Left colon (tissue), 2 donors: ENCODE results near the gene CA4. TPM values are rescaled to one million over a fixed set of nuclear protein-coding genes. Genes with fewer than 3 reads are reported as not detected.

Experiments used
- ATAC-seq: fragments of 200-7000 bp; cut with Tn5 transposase; one replicate; pipeline ENCODE4 v1.9.1; 2020; ENCODE audit warnings: mild to moderate bottlenecking, moderate library complexity
- DNase-seq, 2 donors: peaks; one replicate each; pipeline ENCODE4 v3.0.0-alpha.2; 2020
- intact Hi-C, 2 donors: fragments of 100-400 bp; cut with DNase I in 1 of 2; cut with micrococcal nuclease in 1 of 2; formaldehyde crosslinking; loops; one replicate each; pipeline versions ENCODE4 v1.11.2 to v1.14.0; 2022; cut with DNase I, micrococcal nuclease
- total RNA-seq, 2 donors: library from RNA; stranded (reverse); fragmentation: NEBNext Ultra II Directional; extraction: Animal tissue kit (Norgen Biotek cat#: 25700); gene quantifications; one replicate each; pipeline ENCODE4 v1.2.1, GENCODE V29; 2021
- donor health status: DM: no; HTN: no; CAD: no.
- donor health status: DM: yes; HTN: yes; CAD: no.

CA4 gene
- total RNA-seq, 2 donors from 2014 or later: 394 to 509 TPM

GRCh38 chr17:60127068-60128064, 22.4 kb upstream of the CA4 start:
- ATAC-seq: no peak
- DNase-seq: no peak

DNA sequence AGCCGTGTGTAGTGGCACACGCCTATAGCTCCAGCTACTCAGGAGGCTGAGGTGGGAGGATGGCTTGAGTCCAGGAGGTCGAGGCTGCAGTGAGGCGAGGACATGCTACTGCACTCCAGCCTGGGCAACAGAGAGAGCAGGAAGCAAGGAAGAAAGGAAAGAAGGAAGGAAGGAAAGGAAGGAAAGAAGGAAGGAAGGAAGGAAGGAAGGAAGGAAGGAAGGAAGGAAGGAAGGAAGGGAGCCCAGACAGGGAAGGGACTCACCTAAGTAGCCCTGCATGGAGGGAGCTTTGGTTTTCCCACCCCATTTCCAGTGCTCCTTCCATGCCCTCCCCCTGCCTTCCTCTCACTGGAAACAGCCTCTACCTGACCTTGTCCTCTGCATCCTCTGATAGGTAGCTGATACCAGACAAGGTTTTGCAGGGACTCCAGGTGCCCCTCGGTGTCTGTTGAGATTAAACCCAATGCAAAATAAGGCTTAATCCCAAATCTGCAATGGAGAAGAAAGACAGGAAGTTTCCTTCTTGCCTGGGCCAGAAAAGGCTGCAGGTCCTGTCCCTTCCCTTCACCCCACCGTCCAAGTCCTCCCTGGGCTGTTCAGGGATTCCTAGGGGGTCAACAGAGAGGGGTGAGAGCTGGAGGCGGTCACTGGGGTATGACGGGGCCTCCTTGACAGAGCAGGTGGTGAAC, 21.5 kb upstream of the CA4 start:
- intact Hi-C loops: no loop called here
- ATAC-seq (no peak), DNase-seq (no peak)

More at GRCh38 chr17:60127068-60128064, 22.4 kb upstream of the CA4 start:
- intact Hi-C loops: no loop called here

DNA sequence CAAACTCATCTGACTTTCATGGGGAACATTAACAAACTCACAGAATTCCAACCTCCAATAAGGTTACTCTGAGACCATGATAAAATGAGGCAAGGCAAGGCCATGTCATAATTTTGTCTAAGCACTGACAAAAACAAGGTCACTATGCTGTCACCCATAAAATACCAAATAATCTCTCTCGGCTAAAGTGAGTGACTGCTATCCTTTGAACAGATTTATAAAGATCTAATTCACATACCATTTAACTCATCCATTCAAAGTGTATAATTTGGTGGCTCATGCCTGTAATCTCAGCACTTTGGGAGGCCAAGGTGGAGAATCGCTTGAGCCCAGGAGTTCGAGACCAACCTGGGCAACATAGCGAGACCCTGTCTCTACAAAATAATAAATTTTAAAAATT, 20.6 kb upstream of the CA4 start:
- DNase-seq: no peak
- intact Hi-C loops: no loop called here
- no peak for ATAC-seq

GRCh38 chr17:60130466-60130865, 19.3 kb upstream of the CA4 start:
- no peak for DNase-seq
- ATAC-seq: no peak
- intact Hi-C loops: no loop called here

DNA sequence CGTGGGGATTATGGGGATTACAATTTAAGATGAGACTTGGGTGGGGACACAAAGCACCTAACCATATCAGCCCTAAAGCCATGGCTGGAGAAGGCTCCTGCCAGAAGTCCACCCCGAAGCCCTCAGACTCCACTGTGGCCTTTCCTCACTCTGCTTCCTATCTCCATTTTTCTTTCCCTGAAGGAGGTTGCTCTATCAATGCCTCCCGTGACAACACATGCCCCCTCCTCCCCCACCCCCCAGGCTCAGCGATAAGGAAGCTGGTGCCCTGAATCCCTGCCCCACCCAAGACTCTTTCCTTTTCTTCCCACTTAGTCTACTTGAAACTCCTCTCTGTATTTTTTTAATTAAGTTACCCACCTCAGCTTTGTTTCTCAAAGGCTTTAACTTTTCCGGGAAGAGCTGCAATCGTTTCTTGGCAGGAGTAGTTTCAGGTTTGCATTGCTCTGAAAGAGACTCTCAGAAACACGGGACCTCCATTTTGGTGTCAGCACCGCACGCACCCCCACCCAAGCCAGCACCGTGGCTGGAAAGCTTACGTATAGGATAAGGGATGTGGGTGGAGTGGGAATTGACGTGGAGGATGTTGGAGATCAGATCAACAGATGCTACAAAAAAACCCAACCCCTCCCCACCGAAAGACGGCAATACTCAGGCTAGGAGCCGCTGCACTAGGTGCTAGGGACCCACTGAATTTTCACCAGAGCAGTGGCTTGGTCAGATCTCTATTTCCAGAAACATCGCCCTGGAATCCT, 15.2 kb upstream of the CA4 start:
- DNase-seq: no peak
- intact Hi-C loops: no loop called here
- ATAC-seq: peak; percentile 35

GRCh38 chr17:60135151-60135950, 14.4 kb upstream of the CA4 start:
- intact Hi-C loops: no loop called here
- DNase-seq: peak; percentile 89
- peak; percentile 94 for ATAC-seq

DNA sequence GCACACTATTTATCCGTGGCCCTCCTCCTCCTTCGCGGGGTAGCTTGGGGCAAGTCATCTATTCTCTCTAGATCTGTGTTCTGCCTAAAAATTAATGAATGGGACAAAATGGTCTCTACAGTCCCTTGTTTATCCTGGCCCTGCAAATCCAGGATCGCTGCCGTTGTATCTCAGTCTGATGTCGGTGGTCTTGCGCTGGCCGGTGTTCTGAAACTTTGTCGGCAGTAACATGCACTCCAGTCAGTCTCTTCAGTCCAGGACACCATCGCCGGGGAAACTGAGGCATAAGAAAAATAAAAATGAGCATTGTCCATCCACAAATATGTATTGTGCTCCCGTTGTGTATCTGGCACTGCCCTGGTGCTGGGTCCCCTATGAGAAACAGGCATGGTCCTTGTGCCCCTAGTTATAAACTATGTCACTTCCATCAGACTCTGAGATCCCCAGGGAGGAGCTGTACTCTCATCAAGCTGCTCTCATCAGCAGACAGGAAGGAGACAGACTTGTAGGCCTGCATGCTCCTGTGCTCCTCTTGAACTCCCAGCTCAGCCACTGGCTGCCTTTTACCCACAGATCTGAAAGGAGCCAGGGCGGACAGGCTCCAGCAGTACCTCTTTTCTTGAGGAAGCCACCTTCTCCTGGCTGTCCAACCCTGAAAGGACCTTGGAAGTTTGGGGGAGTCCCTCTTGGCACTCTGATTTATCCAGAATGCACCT, 13.7 kb upstream of the CA4 start:
- DNase-seq: no peak
- ATAC-seq: no peak
- intact Hi-C loops: no loop called here

GRCh38 chr17:60137731-60138130, 12.0 kb upstream of the CA4 start:
- DNase-seq (no peak), ATAC-seq (no peak)
- intact Hi-C loops: no loop called here

DNA sequence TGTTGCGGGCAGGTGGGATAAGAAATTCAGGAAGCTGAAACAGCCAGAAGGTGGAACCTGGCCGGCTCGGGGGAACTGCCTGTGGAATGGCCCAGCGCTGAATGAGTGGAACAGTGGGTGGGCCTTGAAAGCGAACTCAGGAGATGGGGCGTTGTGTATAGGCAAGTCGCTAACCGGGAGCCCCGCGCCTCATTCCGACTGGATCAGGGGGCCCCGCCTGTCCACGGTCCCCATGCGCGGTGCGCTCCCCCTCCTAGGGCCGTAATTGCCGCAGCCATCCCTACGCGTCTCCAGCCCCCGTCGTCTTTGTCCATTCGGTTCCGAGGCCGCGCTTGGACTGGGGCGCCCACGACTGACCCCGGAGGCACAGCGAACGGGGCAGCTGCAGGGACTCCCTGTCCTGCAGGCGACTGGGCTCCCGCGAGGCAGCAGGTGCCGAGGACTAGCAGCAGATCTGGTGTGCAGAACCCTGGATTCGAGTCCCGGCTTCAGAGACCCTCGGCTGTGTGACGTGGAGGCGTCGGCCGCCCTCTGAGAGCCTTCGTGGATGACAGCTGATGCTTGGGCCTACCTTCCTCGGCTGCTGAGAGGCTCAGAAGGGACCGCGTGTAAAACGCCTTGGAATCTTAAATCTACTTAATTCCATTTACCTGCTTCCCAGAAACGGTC, 10.9 kb upstream of the CA4 start:
- DNase-seq: no peak
- intact Hi-C loops: no loop called here
- ATAC-seq: no peak

DNA sequence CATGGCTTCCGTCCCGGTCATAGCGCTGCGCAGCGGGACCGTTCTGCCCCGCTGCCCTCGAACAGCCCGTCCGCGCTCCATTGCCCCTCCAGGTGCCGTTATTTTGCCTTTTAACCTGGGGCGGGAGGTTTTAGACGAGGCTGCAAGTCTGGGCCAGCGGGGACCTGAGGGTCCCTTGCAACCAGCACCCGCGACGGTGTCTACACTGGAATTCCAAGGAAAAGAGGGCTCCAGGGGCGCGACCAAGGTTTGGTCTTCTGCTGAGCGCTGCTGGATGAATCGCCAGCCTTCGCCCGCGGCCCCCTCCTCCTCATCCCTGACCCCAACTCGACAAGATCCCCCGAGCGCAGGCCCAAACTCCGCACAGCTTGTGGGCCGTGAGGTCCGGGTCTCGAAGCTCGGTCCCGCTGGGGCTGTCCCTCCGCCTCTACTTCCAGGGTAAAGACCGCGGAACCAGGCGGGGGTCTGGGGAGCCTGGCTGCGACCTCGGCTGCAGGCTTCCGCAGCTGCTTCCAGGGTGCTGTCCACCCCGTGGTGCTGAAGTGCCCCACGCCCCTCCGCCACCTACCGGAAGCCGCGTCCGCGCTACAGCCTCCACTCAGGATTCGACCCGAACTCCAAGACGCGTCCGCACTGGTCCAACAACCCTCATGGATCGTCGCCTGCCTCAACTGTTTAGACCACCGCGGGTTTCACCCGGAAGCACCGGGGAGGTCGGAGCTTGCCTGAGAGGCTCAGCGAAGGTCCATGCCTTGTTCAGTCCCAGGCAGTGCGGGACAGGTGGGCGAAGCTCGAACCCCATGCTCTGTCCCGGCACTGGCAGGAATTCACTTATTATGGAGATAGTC, 10.1 kb upstream of the CA4 start:
- ATAC-seq (peak; percentile 38), DNase-seq (peak; percentile 58 to 81)
- intact Hi-C loops: no loop called here

- ATAC-seq: no peak
- no peak for DNase-seq
- intact Hi-C loops: no loop called here
These were observed 8.4 kb upstream of the CA4 start for GRCh38 chr17:60141111-60142018.

GRCh38 chr17:60142872-60143499, 6.8 kb upstream of the CA4 start:
- DNase-seq (peak; percentile 83 to 96), ATAC-seq (peak; percentile 69)
- intact Hi-C loops: no loop called here

- ATAC-seq: no peak
- DNase-seq: no peak
- intact Hi-C loops: no loop called here
These were observed 4.5 kb upstream of the CA4 start for GRCh38 chr17:60145006-60145935.

GRCh38 chr17:60146206-60146605, 3.6 kb upstream of the CA4 start:
- intact Hi-C loops: no loop called here
- DNase-seq (no peak), ATAC-seq (no peak)
